Spinal cord (tissue), 10 donors: Measurements from ENCODE around the gene CYS1. TPM values are rescaled to one million over a fixed set of nuclear protein-coding genes. Genes with fewer than 3 reads are reported as not detected.
"Not testable (repeated sequence)": the region's sequence is repeated elsewhere in the genome, so short reads cannot be mapped to it uniquely, and the experiment has no call there.

Source experiments
- DNase-seq, 6 donors: peaks; one replicate each; pipeline versions ENCODE4 v3.0.0 to v3.0.0-alpha.2; 2013 to 2015; ENCODE audit warnings: low spot score in 6 of 6, low read depth in 4 of 6
- H3K27ac ChIP-seq: one replicate; pipeline ENCODE4 v1.5.1; 2013; ENCODE audit warnings: low read depth, low read length, control low read depth
- H3K27me3 ChIP-seq: one replicate; pipeline ENCODE4 v1.6.1; 2013; ENCODE audit warnings: low read length; ENCODE audit not compliant: control insufficient read depth, insufficient read depth
- H3K36me3 ChIP-seq: one replicate; pipeline ENCODE4 v1.6.1; 2013; ENCODE audit warnings: low read length; ENCODE audit not compliant: control insufficient read depth, insufficient read depth
- H3K4me1 ChIP-seq: one replicate; pipeline ENCODE4 v1.6.1; 2013; ENCODE audit warnings: low read length; ENCODE audit not compliant: control insufficient read depth, insufficient read depth
- H3K4me3 ChIP-seq: one replicate; pipeline ENCODE4 v1.5.1; 2013; ENCODE audit warnings: low read depth, low read length, control low read depth
- H3K9me3 ChIP-seq: one replicate; pipeline ENCODE4 v1.6.1; 2013; ENCODE audit warnings: low read length; ENCODE audit not compliant: control insufficient read depth, insufficient read depth
- WGBS: methylation state at CpG from one replicate; pipeline ENCODE4 v1.1.5; 2013; ENCODE audit warnings: missing lambda C conversion rate; ENCODE audit not compliant: insufficient coverage; 5-methylcytosine and 5-hydroxymethylcytosine counted together
- polyA plus RNA-seq, 2 donors: library from polyadenylated mRNA; unstranded; fragments of 120-200 nt; gene quantifications; one replicate each; pipeline ENCODE4 v1.2.1, GENCODE V29; 2013; ENCODE audit not compliant: insufficient read length in 2 of 2
- total RNA-seq, 2 donors: library from RNA; depleted of rRNA in 1 of 2; stranded (reverse); fragments of 120-200 nt in 1 of 2; fragments of >200 nt in 1 of 2; gene quantifications; one replicate each; pipeline versions ENCODE4 v1.2.3 to v1.2.4, GENCODE V29; 2013 to 2014
- donor health status: healthy.

Gene CYS1
- total and polyA plus RNA-seq, 4 donors: 2.0 to 4.1 (median 3.1) TPM

DNA sequence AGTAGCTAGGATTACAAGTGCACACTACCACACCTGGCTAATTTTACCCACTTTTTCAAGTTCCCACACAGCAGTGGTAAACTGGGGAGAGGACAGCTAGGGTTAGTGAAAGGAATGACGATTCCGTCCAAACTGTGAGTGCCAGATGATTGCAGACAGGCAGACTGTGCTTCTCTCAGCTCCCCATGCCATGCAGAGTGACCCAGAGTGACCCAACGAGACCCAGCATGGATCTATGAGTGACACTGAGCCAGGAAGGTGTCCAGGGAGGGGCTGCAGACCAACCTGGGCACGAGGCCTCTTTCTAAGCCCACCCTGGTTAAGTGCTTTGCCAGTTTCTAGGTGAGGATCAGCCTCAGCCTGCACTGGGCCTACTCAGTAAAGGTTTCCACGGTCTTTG, 44.6 kb downstream of the CYS1 start:
- Histone ChIP-seq H3K36me3 (no peaks in the 10 kb centered on the region), H3K27me3 (no peaks in the 10 kb centered on the region), H3K4me3 (no peak overlapping the region), H3K4me1 (peaks cover 43% of the 10 kb centered on the region), H3K9me3 (no peaks in the 10 kb centered on the region), H3K27ac (no peak overlapping the region)
- no peak for DNase-seq
- WGBS: 75% methylated on average over 5 of the region's 5 CpGs

DNA sequence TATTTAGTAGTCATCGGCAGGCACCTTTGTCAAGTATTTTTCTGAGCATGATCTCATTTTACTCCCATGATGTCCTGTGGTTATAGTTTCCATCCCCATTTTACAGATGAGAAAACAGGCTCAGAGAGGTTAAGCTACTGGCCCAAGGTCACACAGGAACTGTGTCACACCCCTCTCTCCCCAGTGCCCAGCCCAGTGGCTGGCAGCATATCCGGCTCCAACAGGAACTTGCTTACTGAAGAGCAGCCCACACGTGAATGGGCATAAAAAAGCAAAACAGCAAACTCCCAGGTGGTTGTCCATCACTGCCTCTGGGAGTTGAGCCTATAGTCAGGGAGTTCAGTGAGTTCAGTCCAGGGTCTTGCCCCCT, 45.2 kb downstream of the CYS1 start:
- Histone ChIP-seq H3K27me3 (no peaks in the 10 kb centered on the region), H3K4me3 (no peak overlapping the region), H3K27ac (no peak overlapping the region), H3K4me1 (peaks cover 42% of the 10 kb centered on the region), H3K9me3 (no peaks in the 10 kb centered on the region), H3K36me3 (no peaks in the 10 kb centered on the region)
- DNase-seq: no peak
- 85% methylated on average over 2 of the region's 3 CpGs for WGBS

DNA sequence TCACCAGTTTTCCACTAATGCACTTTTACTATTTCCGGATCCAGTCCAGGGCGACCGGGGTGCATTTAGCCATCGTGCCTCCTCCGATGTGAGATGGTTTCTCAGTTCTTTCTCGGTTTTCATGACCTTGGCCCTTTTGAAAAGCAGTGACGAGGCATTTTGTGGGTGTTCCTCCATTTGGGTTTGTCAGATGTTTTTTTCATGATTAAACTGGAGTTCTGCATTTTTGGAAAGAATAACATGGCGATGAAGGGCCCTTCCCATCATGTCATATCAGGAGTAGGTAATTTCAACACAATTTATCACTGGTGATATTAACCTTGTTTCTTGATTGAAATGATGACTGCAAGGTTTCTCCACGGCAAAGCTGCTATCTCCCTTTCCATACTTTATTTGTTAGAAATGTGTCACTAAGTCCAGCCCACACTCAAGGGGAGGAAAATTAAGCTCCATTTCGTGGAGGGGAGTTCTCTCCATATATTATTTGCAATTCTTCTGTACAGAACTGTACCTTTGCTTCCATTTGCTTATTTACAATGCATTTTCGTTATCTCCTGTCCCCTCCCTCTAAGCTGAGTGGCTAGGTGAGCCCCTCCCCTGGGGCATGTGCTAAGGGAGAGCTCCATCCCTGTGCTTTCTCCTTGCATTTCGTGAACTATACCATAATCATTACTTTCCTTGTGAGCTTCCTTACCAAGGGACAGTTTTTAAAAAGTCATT, 45.7 kb downstream of the CYS1 start:
- H3K27ac ChIP-seq: no peak overlapping the region
- no peaks in the 10 kb centered on the region for H3K36me3 ChIP-seq
- peaks cover 42% of the 10 kb centered on the region for H3K4me1 ChIP-seq
- no peak overlapping the region for H3K4me3 ChIP-seq
- DNase-seq: no peak
- 88% methylated on average over 8 of the region's 12 CpGs for WGBS
- H3K27me3 ChIP-seq: no peaks in the 10 kb centered on the region
- no peaks in the 10 kb centered on the region for H3K9me3 ChIP-seq

DNA sequence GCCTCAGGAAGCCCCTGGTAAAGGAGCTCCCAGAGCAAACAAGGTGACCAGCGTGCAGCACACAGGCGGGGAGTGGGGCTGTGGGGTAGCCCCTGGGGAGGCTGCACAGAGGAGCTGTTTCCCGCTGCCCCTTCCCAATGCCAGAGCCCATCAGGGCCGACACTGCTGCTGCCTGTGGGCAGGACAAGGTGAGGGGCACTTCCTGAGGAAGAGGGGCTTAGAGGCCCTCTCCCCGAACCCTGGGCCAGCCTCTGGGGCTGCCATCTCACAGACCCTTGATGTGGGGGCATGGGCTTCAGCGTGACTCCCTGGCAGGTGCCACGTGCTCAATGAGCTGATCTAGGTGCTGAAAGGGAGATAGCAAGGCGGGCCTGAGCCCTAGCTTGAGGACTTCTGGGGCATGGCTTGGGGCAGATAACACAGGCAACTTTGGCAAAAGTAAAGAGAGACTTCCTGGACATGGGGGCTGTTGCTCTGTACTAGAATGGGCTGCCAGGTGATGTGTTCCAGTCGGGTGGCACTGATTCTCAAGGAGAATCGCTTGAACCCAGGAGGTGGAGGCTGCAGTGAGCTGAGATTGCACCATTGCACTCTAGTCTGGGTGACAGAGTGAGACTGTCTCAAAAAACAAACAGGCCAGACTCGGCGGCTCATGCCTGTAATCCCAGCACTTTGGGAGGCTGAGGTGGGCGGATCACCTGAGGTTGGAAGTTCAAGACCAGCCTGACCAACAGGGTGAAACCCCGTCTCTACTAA, 46.8 kb downstream of the CYS1 start:
- H3K36me3 ChIP-seq: no peaks in the 10 kb centered on the region
- H3K4me1 ChIP-seq: peaks cover 49% of the 10 kb centered on the region
- no peak overlapping the region for H3K27ac ChIP-seq
- H3K27me3 ChIP-seq: no peaks in the 10 kb centered on the region
- 85% methylated on average over 12 of the region's 14 CpGs for WGBS
- no peak for DNase-seq
- no peaks in the 10 kb centered on the region for H3K9me3 ChIP-seq
- H3K4me3 ChIP-seq: no peak overlapping the region

DNA sequence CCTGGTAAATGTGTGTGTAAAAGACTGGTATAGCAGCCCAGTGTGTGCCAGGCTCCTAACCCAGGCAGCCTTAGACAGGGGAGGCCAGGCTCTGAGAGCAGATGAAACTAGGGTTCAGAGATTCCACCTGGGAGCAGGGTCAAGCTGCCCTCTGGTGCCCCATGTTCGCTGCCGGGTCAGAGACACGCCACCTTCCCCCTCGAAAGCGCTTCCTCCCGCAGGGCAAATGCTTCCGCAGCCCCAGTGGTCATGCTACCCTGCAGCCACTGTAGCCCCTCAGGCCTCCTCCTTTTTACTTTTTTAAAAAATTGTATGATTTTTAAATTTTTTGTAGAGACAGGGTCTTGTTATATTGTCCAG, 47.5 kb downstream of the CYS1 start:
- peaks cover 48% of the 10 kb centered on the region for H3K4me1 ChIP-seq
- no peak overlapping the region for H3K4me3 ChIP-seq
- no peaks in the 10 kb centered on the region for H3K27me3 ChIP-seq
- DNase-seq: no peak
- WGBS: 97% methylated on average over 3 of the region's 7 CpGs
- H3K36me3 ChIP-seq: no peaks in the 10 kb centered on the region
- H3K9me3 ChIP-seq: no peaks in the 10 kb centered on the region
- no peak overlapping the region for H3K27ac ChIP-seq

DNA sequence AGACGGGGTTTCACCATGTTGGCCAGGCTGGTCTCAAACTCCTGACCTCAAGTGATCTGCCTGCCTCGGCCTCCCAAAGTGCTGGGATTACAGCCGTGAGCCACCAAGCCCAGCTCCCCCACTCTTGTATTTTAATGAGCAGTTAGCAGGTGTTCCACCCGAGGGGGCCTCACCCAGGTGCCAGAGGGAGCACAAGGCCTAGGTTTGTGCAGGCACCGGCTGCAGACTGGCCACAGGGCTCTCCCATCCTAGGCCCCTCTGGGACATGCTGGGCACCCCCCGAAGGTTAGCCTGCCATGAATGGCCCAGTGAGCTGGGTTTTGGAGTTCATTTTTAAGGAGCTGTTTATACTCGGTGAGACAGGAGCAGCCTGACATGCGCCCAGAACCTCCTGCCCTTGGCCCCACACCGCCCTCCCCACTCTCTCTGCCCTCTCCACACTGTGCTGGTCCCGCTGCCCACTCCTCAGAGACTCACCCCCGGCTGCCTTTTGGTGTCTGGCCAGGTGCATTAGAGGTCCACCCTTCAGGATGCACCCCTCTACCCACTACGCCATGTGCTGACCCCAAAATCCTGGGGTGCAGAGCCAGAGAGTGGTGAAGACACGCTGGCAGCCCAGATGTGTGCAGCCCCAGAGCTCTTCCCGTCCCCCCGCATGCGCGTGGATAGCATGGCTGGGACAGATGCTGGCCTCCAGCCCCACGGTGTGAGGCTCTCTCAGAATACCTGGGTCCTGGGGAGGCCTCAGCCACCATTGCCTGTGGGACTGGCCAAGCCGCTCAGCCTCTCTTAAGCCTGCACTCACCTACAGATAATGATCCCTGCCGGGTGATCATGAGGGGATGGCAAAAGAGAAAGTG, 48.1 kb downstream of the CYS1 start:
- 82% methylated on average over 18 of the region's 20 CpGs for WGBS
- Histone ChIP-seq H3K4me3 (no peak overlapping the region), H3K4me1 (peaks cover 44% of the 10 kb centered on the region), H3K9me3 (no peaks in the 10 kb centered on the region), H3K27me3 (no peaks in the 10 kb centered on the region), H3K27ac (no peak overlapping the region), H3K36me3 (no peaks in the 10 kb centered on the region)
- DNase-seq: no peak

DNA sequence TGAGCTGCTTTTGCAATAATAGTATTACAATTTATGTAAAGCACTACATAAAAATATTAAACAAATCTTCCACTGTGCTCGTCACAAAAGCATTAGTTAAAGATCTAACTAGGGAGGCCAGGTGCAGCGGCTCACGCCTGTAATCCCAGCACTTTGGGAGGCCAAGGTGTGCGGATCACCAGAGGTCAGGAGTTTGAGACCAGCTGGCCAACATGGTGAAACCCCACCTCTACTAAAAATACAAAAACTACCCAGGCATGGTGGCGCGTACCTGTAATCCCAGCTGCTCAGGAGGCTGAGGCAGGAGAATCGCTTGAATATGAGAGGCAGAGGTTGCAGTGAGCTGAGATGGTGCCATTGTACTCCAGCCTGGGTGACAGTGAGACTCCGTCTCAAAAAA, 49.4 kb downstream of the CYS1 start:
- not testable (repeated sequence) for H3K9me3 ChIP-seq, H3K27me3 ChIP-seq, H3K27ac ChIP-seq, H3K36me3 ChIP-seq, DNase-seq
- no CpG with 5 or more reads among the region's 8 CpGs for WGBS
- Histone ChIP-seq H3K4me3 (peak overlapping the region; percentile 16), H3K4me1 (peaks cover 32% of the 10 kb centered on the region)

DNA sequence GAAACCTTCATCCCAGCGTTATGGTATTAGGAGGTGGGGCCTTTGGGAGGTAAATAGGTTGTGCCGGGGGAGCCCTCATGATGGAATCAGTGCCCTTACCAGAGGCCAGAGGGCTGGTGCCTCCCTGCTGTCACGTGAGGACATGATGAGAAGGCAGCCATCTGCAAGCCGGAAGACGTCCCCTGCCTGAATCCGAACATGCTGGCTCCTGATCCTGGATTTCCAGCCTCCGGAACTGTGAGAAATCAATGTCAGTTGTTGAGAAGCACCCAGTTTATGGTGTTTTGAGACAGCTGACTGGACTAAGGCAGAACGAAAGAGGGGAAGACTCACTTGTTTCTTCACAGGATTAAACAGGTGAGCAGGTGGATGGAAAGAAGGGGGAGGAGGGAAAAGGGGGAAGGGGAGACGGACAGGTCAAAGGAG, 49.9 kb downstream of the CYS1 start:
- no peaks in the 10 kb centered on the region for H3K36me3 ChIP-seq
- DNase-seq: peak in 2 of 6 donors; percentile 52 to 83
- H3K4me3 ChIP-seq: peak overlapping the region; percentile 16
- no peaks in the 10 kb centered on the region for H3K9me3 ChIP-seq
- H3K27me3 ChIP-seq: no peaks in the 10 kb centered on the region
- whole genome bisulfite sequencing: 45% methylated on average over 7 of the region's 9 CpGs
- H3K27ac ChIP-seq: peak overlapping the region; percentile 57
- H3K4me1 ChIP-seq: peaks cover 27% of the 10 kb centered on the region

DNA sequence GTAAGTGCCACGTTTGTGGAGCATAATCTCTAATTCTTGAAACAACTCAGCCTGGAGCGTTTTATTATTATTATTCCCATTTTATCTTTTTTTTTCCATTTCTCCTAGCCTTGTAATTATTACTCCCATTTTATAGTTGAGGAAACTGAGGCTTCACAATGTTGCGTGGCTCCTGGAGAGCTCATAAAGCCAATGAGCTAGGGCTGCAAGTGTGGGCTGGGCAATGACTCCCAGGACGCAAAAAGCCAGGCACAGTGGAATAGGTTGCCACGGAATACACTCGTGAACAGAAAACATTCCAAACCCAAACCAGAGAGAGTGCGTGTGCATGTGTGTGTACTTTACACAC, 50.4 kb downstream of the CYS1 start:
- no peaks in the 10 kb centered on the region for H3K27me3 ChIP-seq
- no peak overlapping the region for H3K4me3 ChIP-seq
- no peak for DNase-seq
- H3K4me1 ChIP-seq: peaks cover 25% of the 10 kb centered on the region
- H3K9me3 ChIP-seq: no peaks in the 10 kb centered on the region
- WGBS: 86% methylated on average over 1 of the region's 7 CpGs
- no peaks in the 10 kb centered on the region for H3K36me3 ChIP-seq
- H3K27ac ChIP-seq: peak overlapping the region; percentile 57
